Measurements from ENCODE around the gene EPN2.

Gene EPN2

GRCh38 chr17:19308398-19308797 is 71.2 kb downstream of the EPN2 start:
- TF ChIP-seq POLR2AphosphoS5 (IDR thresholded peaks at IDR 0.05; ENCODE audit: low read depth, low read length) (no peak), TAF1 (IDR thresholded peaks at IDR 0.05; ENCODE audit: borderline replicate concordance, insufficient read depth, low read length) (no peak), SIN3A (IDR thresholded peaks at IDR 0.05; ENCODE audit: borderline replicate concordance, insufficient read depth, low read length) (no peak)
- TF ChIP-seq, protein P1, sequence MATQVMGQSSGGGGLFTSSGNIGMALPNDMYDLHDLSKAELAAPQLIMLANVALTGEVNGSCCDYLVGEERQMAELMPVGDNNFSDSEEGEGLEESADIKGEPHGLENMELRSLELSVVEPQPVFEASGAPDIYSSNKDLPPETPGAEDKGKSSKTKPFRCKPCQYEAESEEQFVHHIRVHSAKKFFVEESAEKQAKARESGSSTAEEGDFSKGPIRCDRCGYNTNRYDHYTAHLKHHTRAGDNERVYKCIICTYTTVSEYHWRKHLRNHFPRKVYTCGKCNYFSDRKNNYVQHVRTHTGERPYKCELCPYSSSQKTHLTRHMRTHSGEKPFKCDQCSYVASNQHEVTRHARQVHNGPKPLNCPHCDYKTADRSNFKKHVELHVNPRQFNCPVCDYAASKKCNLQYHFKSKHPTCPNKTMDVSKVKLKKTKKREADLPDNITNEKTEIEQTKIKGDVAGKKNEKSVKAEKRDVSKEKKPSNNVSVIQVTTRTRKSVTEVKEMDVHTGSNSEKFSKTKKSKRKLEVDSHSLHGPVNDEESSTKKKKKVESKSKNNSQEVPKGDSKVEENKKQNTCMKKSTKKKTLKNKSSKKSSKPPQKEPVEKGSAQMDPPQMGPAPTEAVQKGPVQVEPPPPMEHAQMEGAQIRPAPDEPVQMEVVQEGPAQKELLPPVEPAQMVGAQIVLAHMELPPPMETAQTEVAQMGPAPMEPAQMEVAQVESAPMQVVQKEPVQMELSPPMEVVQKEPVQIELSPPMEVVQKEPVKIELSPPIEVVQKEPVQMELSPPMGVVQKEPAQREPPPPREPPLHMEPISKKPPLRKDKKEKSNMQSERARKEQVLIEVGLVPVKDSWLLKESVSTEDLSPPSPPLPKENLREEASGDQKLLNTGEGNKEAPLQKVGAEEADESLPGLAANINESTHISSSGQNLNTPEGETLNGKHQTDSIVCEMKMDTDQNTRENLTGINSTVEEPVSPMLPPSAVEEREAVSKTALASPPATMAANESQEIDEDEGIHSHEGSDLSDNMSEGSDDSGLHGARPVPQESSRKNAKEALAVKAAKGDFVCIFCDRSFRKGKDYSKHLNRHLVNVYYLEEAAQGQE (IDR thresholded peaks at IDR 0.05; ENCODE audit: insufficient read depth in 1 of 2, low read depth in 2 of 2, low read length in 2 of 2): no peak

- TF ChIP-seq POLR2AphosphoS5 (IDR thresholded peaks at IDR 0.05; ENCODE audit: low read depth, low read length) (no peak), SIN3A (IDR thresholded peaks at IDR 0.05; ENCODE audit: borderline replicate concordance, insufficient read depth, low read length) (no peak), TAF1 (IDR thresholded peaks at IDR 0.05; ENCODE audit: borderline replicate concordance, insufficient read depth, low read length) (no peak), FOXP2 (optimal IDR thresholded peaks at IDR 0.05; ENCODE audit: borderline replicate concordance, extremely low read depth, extremely low read length, insufficient read depth) (no peak)
- TF ChIP-seq, protein P1 (IDR thresholded peaks at IDR 0.05; ENCODE audit: insufficient read depth in 1 of 2, low read depth in 2 of 2, low read length in 2 of 2): no peak
Observed at GRCh38 chr17:19309701-19310100, 72.5 kb downstream of the EPN2 start.

DNA sequence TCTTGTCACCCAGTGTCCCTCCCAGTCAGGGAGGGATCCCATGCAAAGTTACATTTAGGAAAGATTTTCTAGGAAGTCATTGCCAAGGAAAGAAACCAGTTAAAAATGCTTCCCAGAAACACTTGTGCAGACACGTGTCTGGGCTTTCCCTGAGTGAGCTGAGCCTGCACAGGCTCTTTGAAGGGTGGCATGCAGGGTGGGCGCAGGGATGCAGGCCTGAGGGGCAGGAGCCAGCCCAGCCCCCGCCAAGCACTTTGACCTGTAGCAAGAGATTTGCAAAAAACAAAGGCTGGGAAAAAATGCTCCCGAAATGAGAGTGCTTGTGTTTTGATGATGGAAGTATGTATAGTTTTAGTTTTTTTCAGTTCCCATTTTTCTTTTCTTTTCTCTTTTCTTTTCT is 73.0 kb downstream of the EPN2 start:
- no peak for TF ChIP-seq POLR2AphosphoS5 (IDR thresholded peaks at IDR 0.05; ENCODE audit: low read depth, low read length)
- TF ChIP-seq TAF1 (IDR thresholded peaks at IDR 0.05; ENCODE audit: borderline replicate concordance, insufficient read depth, low read length): no peak
- no peak for TF ChIP-seq SIN3A (IDR thresholded peaks at IDR 0.05; ENCODE audit: borderline replicate concordance, insufficient read depth, low read length)
- no peak for TF ChIP-seq FOXP2 (optimal IDR thresholded peaks at IDR 0.05; ENCODE audit: borderline replicate concordance, extremely low read depth, extremely low read length, insufficient read depth)
- TF ChIP-seq, protein P1 (IDR thresholded peaks at IDR 0.05; ENCODE audit: insufficient read depth in 1 of 2, low read depth in 2 of 2, low read length in 2 of 2): no peak

DNA sequence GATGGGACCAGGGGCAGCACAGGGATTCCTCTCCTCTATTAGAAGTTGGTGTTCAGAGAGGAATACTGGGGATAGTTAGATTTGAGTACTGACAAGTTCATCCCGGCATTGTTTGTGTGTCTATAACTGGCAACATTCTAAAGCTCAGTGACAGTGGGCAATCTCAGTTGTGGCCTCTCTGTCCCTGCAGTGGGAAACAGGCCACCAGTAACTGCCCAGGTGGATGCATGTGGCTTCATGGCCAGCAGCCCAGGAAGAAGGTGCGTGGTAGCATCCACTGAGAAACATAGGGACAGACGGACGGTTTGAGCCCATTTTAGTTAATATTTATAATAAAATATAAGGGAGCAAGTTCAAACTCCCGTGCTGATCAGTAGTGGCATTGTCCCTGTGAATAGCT is 73.8 kb downstream of the EPN2 start:
- TF ChIP-seq TAF1 (IDR thresholded peaks at IDR 0.05; ENCODE audit: borderline replicate concordance, insufficient read depth, low read length) (no peak), SIN3A (IDR thresholded peaks at IDR 0.05; ENCODE audit: borderline replicate concordance, insufficient read depth, low read length) (no peak), FOXP2 (optimal IDR thresholded peaks at IDR 0.05; ENCODE audit: borderline replicate concordance, extremely low read depth, extremely low read length, insufficient read depth) (no peak)
- TF ChIP-seq, protein P1 (IDR thresholded peaks at IDR 0.05; ENCODE audit: insufficient read depth in 1 of 2, low read depth in 2 of 2, low read length in 2 of 2): no peak
